ENCODE measurements around the gene MEF2D. TPM values are rescaled to one million over a fixed set of nuclear protein-coding genes. Genes with fewer than 3 reads are reported as not detected.

MEF2D gene
- total RNA-seq, 2 experiments from 2014 or later, result 35.9 to 39.7 TPM

GRCh38 chr1:156436141-156437036, 64.2 kb downstream of the MEF2D start:
- Mint-ChIP-seq H3K4me1 (ENCODE audit: low read depth) (peaks cover 38% of the 10 kb centered on the region), H3K27me3 (peaks cover 84% of the 10 kb centered on the region), H3K9me3 (no peaks in the 10 kb centered on the region), H3K27ac (no peak overlapping the region), H3K4me3 (no peak overlapping the region), H3K36me3 (no peaks in the 10 kb centered on the region)
- no peak for DNase-seq
- ChIA-PET CTCF (interaction anchor here (0.6 to 7.0 kb wide), 5 partner anchors 9 to 253 kb away, joined by 3 to 69 read pairs (median 5); no protein-coding TSS in a partner anchor), POLR2A (interaction anchor here (1.0 to 1.3 kb wide), 2 partner anchors 17 to 51 kb away, joined by 3 read pairs; no protein-coding TSS in a partner anchor)
- intact Hi-C loops (cut with micrococcal nuclease), result no loop called here

- peaks cover 79% of the 10 kb centered on the region for H3K27me3 Mint-ChIP-seq
- intact Hi-C loops (cut with micrococcal nuclease), result no loop called here
- H3K36me3 Mint-ChIP-seq, result no peaks in the 10 kb centered on the region
- H3K4me1 Mint-ChIP-seq (ENCODE audit: low read depth), result peaks cover 38% of the 10 kb centered on the region
- H3K9me3 Mint-ChIP-seq, result no peaks in the 10 kb centered on the region
- H3K4me3 Mint-ChIP-seq, result peak overlapping the region; percentile 46
- H3K27ac Mint-ChIP-seq, result no peak overlapping the region
- CTCF ChIA-PET, result interaction anchor here (2.5 to 7.0 kb wide), 2 partner anchors 10 to 49 kb away, joined by 12 to 69 read pairs; no protein-coding TSS in a partner anchor
- POLR2A ChIA-PET, result interaction anchor here (1.0 kb wide), 1 partner anchor 16 kb away, joined by 3 read pairs; no protein-coding TSS in a partner anchor
- peak; percentile 32 for DNase-seq
Measured at GRCh38 chr1:156435545-156436140, 64.9 kb downstream of the MEF2D start.

DNA sequence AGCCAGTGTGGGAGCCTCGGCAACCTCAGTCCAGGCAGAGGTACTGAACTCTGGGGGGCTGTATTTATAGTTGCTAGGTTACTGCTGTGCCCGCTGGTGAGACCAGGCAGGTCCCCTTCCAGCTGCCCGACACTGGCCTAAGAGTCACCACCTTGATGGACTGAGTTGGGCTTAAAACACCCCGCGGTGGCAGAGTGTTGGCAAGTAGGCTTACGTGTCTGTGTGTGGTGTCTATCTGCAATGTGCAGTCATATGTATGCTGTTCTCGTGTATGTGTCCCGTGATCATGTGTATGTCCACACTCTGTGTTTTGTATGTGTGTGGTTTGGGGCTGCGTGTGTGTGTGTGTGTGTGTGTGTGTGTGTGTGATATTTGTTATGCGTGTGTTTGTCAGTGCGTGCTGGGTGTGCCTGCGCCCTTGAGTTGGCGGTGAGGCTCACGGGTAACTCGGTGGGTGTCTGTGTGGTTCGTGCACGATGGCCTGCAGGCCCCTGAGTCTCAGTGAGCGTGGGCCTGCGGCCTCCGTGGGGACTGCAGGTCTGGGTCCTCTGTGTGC, 65.5 kb downstream of the MEF2D start:
- Mint-ChIP-seq H3K4me1 (ENCODE audit: low read depth) (peaks cover 38% of the 10 kb centered on the region), H3K4me3 (peak overlapping the region; percentile 18), H3K27ac (no peak overlapping the region), H3K36me3 (no peaks in the 10 kb centered on the region), H3K27me3 (peaks cover 77% of the 10 kb centered on the region), H3K9me3 (no peaks in the 10 kb centered on the region)
- no peak for DNase-seq
- ChIA-PET CTCF (interaction anchor here (2.5 to 7.0 kb wide), 2 partner anchors 11 to 49 kb away, joined by 12 to 69 read pairs; no protein-coding TSS in a partner anchor), POLR2A (interaction anchor here (1.0 kb wide), 1 partner anchor 16 kb away, joined by 3 read pairs; no protein-coding TSS in a partner anchor)
- intact Hi-C loops (cut with micrococcal nuclease), result no loop called here

GRCh38 chr1:156433602-156434001, 67.0 kb downstream of the MEF2D start:
- intact Hi-C loops (cut with micrococcal nuclease), result no loop called here
- H3K9me3 Mint-ChIP-seq, result no peaks in the 10 kb centered on the region
- no peak overlapping the region for H3K4me3 Mint-ChIP-seq
- POLR2A ChIA-PET, result no interaction called here
- no peak for DNase-seq
- no peak overlapping the region for H3K27ac Mint-ChIP-seq
- peaks cover 35% of the 10 kb centered on the region for H3K4me1 Mint-ChIP-seq (ENCODE audit: low read depth)
- no peaks in the 10 kb centered on the region for H3K36me3 Mint-ChIP-seq
- H3K27me3 Mint-ChIP-seq, result peaks cover 82% of the 10 kb centered on the region
- CTCF ChIA-PET, result interaction anchor here (1.0 to 7.0 kb wide), 3 partner anchors 11 to 47 kb away, joined by 3 to 69 read pairs (median 12); no protein-coding TSS in a partner anchor

DNA sequence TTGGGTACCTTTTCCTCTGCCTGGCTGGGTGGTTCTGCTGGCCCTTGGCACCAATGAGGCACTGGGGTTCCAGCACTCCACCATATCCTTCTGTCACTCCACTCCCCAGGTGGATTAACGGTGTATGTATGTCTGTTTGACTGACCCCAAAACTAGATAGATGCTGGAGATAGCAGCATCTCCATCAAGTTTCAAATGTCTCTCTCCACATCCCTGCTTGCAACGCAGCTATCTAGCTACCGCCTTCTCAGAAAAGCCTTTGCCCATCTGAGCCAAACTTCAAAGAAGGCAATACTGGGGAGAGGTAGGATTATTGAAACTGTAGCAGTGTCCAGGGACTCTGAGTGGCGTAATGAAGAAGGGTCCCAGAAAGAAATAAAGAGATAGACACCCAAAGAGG, 67.5 kb downstream of the MEF2D start:
- POLR2A ChIA-PET, result interaction anchor here (0.6 kb wide), 1 partner anchor 158 kb away, joined by 6 read pairs; no protein-coding TSS in a partner anchor
- no peak overlapping the region for H3K4me3 Mint-ChIP-seq
- H3K27me3 Mint-ChIP-seq, result peaks cover 82% of the 10 kb centered on the region
- H3K9me3 Mint-ChIP-seq, result no peaks in the 10 kb centered on the region
- peaks cover 30% of the 10 kb centered on the region for H3K4me1 Mint-ChIP-seq (ENCODE audit: low read depth)
- no peak overlapping the region for H3K27ac Mint-ChIP-seq
- no peaks in the 10 kb centered on the region for H3K36me3 Mint-ChIP-seq
- no peak for DNase-seq
- intact Hi-C loops (cut with micrococcal nuclease), result no loop called here
- CTCF ChIA-PET, result interaction anchor here (1.2 to 7.0 kb wide), 3 partner anchors 13 to 48 kb away, joined by 3 to 69 read pairs (median 26); no protein-coding TSS in a partner anchor

DNA sequence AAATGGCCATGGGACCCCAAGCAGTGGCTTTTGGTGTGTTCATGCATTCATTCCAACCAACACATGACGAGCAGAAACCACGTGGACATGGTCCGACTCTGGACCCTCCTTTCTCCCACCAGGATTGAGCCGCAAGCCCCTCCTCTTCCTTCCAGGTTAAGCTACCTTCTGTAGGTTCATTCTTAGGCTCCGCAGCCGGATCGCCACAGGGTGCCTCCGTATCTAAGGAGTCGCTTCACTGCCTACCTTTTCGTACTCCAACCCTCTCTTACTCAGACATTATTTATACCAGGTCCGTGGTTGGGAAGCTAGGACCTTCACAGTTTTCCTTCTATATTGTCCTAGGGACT, 67.9 kb downstream of the MEF2D start:
- no peak for DNase-seq
- no peak overlapping the region for H3K27ac Mint-ChIP-seq
- no peaks in the 10 kb centered on the region for H3K36me3 Mint-ChIP-seq
- peaks cover 82% of the 10 kb centered on the region for H3K27me3 Mint-ChIP-seq
- peaks cover 27% of the 10 kb centered on the region for H3K4me1 Mint-ChIP-seq (ENCODE audit: low read depth)
- ChIA-PET CTCF (interaction anchor here (1.0 to 7.0 kb wide), 5 partner anchors 13 to 195 kb away, joined by 3 to 69 read pairs (median 6); no protein-coding TSS in a partner anchor), POLR2A (interaction anchor here (0.6 kb wide), 1 partner anchor 158 kb away, joined by 6 read pairs; no protein-coding TSS in a partner anchor)
- H3K9me3 Mint-ChIP-seq, result no peaks in the 10 kb centered on the region
- no peak overlapping the region for H3K4me3 Mint-ChIP-seq
- intact Hi-C loops (cut with micrococcal nuclease), result no loop called here

DNA sequence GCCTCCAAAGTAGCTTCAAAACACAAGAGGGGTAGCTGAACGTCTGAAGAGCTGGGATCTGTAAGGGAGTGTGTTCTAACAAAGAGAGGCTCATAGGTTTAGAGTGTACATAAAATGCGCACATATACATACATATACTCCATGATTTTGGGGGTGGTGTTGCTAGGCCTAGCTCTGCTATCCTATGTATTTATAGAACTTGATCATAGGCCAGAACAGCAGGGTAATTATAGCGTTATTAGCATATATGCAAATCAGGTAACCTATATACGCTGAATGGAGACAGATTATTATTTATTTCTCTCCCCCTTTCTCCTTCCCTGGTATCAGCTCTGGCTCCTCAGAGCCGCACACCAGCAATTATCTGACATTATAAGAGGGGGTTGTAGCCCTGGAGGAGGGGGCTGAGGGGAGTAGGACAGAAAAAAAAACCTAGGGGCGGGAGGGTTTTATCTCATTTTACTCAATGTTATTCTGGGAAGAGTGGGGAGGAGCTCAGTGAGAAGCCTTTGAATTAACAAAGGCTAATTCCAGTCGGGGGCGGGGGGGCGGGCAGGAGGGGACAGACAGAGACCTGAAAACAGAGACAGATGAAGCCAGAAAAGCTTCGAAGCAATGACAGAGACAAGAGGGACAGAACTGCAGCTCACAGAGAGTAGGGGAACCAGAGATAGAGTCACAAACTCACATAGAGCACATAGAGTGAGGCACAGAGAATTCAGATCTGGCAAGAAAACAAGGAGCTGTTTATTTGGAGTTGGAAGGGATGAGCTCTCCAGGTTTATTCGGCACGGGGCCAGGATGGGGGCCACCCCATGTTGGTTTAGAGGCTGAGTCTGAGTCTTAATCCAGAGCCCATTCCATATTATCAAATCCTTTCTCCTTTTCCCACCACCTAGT, 68.6 kb downstream of the MEF2D start:
- Mint-ChIP-seq H3K27me3 (peaks cover 82% of the 10 kb centered on the region), H3K9me3 (no peaks in the 10 kb centered on the region), H3K27ac (no peak overlapping the region), H3K4me1 (ENCODE audit: low read depth) (peaks cover 21% of the 10 kb centered on the region), H3K36me3 (no peaks in the 10 kb centered on the region), H3K4me3 (no peak overlapping the region)
- CTCF ChIA-PET, result interaction anchor here (1.0 to 7.0 kb wide), 6 partner anchors 12 to 195 kb away, joined by 3 to 69 read pairs (median 4); no protein-coding TSS in a partner anchor
- intact Hi-C loops (cut with micrococcal nuclease), result no loop called here
- POLR2A ChIA-PET, result no interaction called here
- no peak for DNase-seq

GRCh38 chr1:156431366-156431765, 69.2 kb downstream of the MEF2D start:
- intact Hi-C loops (cut with micrococcal nuclease), result no loop called here
- CTCF ChIA-PET, result interaction anchor here (1.0 to 7.0 kb wide), 6 partner anchors 11 to 196 kb away, joined by 3 to 69 read pairs (median 5); no protein-coding TSS in a partner anchor

DNA sequence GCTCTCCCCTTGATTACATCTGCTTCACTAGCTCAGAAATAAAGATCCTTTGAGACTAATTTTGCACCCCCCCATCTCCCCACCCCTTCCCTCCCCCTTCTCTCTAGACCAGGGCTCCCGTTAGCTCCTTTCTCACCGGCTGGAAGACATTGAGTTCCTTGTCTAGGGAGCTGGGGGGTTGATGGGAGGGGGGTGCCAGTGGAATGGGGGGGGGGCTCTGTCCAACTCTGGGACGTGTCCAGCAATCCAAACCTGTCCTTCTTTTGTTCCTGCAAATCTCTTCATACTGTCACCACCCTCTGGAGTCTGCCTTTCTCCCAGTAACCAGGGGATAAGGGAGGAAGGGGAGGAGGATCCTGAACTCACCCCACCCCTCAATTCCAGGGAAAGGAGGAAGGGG, 69.7 kb downstream of the MEF2D start:
- Mint-ChIP-seq H3K27me3 (peaks cover 85% of the 10 kb centered on the region), H3K4me1 (ENCODE audit: low read depth) (peaks cover 16% of the 10 kb centered on the region), H3K27ac (no peak overlapping the region), H3K36me3 (no peaks in the 10 kb centered on the region), H3K4me3 (no peak overlapping the region), H3K9me3 (no peaks in the 10 kb centered on the region)
- intact Hi-C loops (cut with micrococcal nuclease), result no loop called here
- DNase-seq, result no peak
- ChIA-PET CTCF (interaction anchor here (0.9 to 7.0 kb wide), 6 partner anchors 11 to 50 kb away, joined by 3 to 69 read pairs (median 7); no protein-coding TSS in a partner anchor), POLR2A (no interaction called here)

More at GRCh38 chr1:156431366-156431765, 69.2 kb downstream of the MEF2D start:
- H3K36me3 Mint-ChIP-seq, result no peaks in the 10 kb centered on the region
- POLR2A ChIA-PET, result no interaction called here
- no peaks in the 10 kb centered on the region for H3K9me3 Mint-ChIP-seq
- H3K4me3 Mint-ChIP-seq, result no peak overlapping the region
- no peak for DNase-seq
- H3K27ac Mint-ChIP-seq, result no peak overlapping the region
- H3K27me3 Mint-ChIP-seq, result peaks cover 80% of the 10 kb centered on the region
- peaks cover 17% of the 10 kb centered on the region for H3K4me1 Mint-ChIP-seq (ENCODE audit: low read depth)

GRCh38 chr1:156430303-156430702, 70.3 kb downstream of the MEF2D start:
- ChIA-PET CTCF (interaction anchor here (0.9 to 3.7 kb wide), 4 partner anchors 11 to 50 kb away, joined by 4 to 26 read pairs (median 7); no protein-coding TSS in a partner anchor), POLR2A (no interaction called here)
- Mint-ChIP-seq H3K36me3 (no peaks in the 10 kb centered on the region), H3K9me3 (no peaks in the 10 kb centered on the region), H3K4me1 (ENCODE audit: low read depth) (peaks cover 13% of the 10 kb centered on the region), H3K4me3 (no peak overlapping the region), H3K27ac (no peak overlapping the region), H3K27me3 (peaks cover 83% of the 10 kb centered on the region)
- intact Hi-C loops (cut with micrococcal nuclease), result no loop called here
- DNase-seq, result no peak

Data from activated CD4-positive, alpha-beta memory T cell treated with anti-CD3 and anti-CD28 coated beads for 36 hours (primary cell).